Activated T-helper 9 cell treated with anti-CD3 and anti-CD28 coated beads, Interleukin-2, amount 50 U/mL, for 16 hours (primary cell): Measurements from ENCODE around the gene ZBED4.
"Not testable (repeated sequence)": the region's sequence is repeated elsewhere in the genome, so short reads cannot be mapped to it uniquely, and the experiment has no call there.

Experiments
- DNase-seq: peaks from one replicate; pipeline ENCODE4 v3.0.0-alpha.2; 2020; ENCODE audit warnings: low read depth

ZBED4 gene

DNA sequence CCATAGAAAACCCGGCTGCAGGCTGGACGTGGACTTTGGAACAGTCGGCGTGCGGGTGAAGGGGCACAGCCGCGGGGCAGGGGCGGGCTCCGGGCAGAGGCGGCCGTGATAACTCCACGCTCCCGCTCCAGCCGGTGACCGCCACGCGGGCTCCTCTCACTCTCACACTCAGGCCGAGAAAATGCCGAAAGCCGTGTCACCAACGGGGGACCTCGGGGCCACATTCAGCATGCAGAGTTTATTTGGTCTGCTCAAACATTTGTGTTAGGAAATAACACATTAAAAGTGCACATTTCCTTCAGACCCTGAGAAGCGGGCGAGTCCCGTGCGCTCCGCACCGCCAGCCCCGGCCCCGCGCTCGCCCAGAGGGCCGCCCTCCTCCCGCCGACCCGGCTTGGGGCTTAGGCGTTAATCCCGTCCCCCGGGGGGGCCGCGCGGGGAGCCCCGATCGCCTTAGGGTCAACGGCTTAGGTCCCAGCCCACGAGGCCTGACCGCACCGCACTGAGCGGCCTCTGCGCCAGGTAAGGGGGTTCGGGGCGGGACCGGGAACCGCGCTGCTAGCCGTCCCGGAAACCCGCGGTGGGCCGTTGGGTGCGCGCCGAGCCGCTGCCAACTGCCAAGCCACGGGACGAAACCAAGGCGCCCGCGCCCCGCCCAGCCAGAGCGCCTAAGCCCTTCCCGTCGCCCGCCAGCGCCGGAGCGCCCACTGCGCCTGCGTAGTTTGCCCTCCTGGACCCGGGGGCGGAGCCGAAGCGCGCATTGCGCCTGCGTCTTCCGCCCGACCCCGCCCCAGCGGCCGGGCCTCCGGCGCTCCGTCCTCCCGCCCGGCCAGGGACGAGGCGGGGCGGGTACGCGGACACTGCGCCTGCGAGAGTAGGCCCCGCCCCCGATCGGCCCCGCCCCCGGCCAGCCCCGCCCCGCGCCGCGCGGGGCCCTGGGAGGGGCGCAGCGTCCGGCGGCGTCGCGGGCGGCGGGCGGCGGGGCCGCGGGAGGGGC, at the start of gene ZBED4:
Gene ZBED4 (plus strand): TSS at position 947 of the 997 bp plus-strand sequence. CDS start 29,819 bp downstream, outside the sequence.
- peak; percentile 98 for DNase-seq

DNA sequence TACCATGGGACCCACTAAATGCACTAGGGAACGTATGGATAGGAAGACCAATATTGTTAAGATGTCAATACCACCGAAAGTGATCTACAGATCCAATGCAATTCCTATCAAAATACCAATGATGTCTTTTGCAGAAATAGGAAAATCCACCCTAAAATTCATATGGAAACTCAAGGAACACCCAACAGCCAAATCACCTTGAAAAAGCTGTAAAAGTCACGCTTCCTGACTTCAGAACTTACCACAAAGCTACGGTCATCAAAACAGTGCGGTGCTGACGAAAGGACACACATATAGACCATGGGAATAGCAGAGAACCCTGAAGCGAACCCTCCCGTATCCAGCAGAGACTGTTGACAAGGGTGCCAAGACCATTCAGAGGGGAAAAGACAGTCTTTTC, 46.5 kb upstream of the ZBED4 start:
- DNase-seq = no peak

DNA sequence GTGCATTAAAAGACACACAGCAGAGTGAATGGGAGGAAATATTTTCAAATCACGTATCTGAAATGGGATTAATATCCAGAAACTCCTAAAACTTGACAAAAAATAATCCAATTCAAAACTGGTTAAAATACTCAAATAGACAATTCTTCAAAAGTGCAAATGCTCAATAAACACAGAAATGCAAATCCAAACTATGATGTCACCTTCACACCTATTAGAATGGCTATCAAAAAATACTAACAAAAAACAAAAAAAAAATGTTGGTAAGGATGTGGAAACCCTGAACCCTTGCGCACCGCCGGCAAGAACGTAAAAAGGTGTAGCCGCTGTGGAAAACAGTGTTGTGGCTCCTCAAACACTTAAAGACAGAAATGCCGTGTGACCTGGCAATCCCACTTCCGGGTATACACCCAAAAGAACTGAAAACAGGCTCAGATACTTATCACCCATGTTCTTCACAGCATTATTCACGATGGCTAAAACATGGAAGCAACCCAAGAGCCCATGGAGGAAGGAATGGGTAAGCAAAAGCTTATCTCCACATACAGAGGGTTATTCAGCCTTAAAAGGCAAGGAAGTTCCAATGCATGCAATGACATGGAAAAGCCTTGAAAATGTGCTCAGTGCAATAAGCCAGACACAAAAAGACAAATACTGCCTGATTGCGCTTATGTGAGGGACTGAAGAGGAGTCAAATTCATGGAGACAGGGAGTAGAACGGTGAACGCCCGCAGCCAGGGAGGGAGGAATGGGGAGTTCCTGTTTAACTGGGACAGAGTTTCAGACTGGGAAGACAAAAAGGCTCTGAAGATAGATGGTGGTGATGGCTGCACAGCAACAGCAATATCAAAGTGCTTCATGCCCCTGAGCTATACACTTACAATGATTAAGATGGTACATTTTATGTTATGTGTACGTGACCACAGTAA, 45.6 kb upstream of the ZBED4 start:
- no peak for DNase-seq

- no peak for DNase-seq
These were observed 43.2 kb upstream of the ZBED4 start for GRCh38 chr22:49810363-49811019.

DNA sequence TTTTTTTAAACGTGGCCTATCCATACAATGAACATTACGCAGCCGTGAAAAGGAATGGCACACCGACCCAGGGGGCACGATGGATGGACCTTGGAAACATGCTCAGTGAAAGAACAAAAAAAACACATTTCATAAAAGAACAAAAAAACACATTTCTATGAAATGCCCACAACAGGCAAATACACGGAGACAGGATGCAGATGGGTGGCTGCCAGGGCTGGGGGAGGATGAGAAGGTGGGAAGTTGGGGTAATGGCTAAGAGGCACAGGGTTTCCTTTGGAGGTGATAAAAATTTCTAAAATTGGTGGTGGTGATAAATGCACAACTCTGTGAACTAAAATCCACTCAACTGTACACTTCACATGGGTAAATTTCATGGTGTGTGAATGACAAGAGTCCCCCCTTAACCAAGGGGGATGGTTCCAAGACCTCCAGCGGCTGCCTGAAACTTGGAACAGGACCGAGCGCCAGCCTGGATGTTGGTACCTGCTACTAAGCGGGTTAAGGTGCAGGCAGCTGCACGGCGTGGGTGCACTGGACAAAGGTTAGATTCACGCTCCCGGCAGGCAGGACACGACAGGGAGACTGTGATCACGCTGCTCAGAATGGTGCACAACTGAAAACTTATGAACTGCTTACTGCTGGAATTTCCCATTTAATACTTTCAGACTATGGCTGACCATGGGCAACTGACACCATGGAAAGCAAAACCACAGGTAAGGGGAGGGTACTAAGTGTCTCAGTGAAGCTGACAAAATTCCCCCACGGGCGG, 42.4 kb upstream of the ZBED4 start:
- no peak for DNase-seq

GRCh38 chr22:49812838-49813237, 40.8 kb upstream of the ZBED4 start:
- no peak for DNase-seq

DNA sequence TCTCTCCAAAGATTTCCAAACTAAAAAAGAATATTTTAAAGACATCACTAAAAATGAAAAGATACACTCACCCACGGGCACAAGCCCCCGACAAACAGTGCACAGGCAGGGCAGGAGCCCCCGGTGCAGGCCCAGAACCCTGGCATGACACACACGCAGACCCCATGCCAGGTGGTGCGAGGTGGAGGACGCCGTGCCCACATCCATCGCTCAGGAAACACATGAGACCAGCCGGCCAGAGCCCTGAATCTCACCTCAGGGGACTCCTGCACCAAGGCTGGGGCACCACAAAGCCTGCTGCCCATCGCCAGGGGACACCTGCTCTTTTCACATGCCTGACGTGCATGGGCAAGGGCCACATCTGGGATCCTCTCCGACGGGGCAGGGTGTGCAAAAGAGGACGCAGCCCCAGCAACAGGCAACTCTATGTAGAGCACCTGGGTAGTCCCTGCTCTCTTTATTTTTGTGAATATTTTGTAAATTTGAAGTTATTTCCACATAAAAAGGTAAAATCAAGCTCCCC, 39.4 kb upstream of the ZBED4 start:
- no peak for DNase-seq

GRCh38 chr22:49814856-49815255, 38.8 kb upstream of the ZBED4 start:
- DNase-seq = no peak

DNA sequence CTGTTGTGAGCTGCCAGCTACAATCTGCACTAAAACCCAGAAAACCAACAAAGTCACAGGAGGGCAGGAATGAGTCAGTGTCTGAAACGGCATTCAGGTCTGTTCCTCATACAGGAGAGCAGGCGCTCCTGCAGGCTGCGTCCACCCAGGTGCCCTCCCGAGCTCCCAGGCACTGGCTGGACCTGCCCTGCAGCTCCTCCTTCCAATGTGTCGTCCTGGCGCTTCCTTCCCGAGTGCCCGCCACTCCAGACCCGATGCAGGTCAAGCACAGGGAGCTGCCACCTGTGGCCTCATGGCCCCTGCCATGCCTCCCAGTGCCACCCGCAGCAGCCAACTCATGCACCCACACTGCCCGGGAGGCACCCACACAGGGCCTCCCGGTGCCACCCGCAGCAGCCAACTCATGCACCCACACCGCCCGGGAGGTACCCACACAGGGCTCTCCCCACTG, 38.0 kb upstream of the ZBED4 start:
- no peak for DNase-seq

DNA sequence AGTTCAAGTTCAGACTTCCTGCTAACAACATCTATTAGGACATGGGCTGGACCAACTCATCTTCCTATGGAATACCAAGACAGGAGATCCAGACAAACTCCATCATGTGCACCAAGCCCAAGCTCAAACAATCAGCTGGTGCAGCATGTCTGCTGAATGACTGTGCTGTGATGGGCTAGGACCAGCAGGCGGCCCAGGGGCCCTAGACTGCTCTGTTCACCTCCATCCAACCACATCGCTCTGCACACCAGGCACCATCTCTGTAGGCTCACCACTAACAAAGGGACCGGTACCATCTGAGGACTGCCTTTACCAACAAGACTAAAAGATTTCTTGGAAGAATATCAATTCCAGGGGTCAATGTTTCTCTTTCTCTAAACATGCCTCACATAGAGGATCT, 36.3 kb upstream of the ZBED4 start:
- no peak for DNase-seq

GRCh38 chr22:49820984-49821383, 32.7 kb upstream of the ZBED4 start:
- DNase-seq = no peak

DNA sequence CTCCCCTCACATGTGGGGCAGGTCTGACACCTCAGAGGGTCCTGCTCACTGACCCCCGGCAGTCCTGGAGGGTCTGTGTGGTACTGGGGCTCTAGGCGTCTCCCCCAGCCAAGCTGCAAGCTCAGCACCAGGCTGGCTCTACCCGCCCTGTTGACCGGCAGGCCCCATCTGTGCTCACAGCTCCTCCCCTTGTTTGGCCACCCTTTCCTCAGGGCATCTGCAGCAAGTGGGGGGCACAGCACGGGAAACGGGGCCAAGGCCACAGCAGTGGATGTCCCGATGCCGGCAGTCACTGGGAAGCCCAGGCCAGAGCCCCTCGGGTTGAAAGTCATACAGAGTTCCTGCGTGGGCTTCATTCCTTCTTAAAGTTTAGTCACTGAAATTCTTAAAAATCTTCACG, 31.9 kb upstream of the ZBED4 start:
- DNase-seq = not testable (repeated sequence)

DNA sequence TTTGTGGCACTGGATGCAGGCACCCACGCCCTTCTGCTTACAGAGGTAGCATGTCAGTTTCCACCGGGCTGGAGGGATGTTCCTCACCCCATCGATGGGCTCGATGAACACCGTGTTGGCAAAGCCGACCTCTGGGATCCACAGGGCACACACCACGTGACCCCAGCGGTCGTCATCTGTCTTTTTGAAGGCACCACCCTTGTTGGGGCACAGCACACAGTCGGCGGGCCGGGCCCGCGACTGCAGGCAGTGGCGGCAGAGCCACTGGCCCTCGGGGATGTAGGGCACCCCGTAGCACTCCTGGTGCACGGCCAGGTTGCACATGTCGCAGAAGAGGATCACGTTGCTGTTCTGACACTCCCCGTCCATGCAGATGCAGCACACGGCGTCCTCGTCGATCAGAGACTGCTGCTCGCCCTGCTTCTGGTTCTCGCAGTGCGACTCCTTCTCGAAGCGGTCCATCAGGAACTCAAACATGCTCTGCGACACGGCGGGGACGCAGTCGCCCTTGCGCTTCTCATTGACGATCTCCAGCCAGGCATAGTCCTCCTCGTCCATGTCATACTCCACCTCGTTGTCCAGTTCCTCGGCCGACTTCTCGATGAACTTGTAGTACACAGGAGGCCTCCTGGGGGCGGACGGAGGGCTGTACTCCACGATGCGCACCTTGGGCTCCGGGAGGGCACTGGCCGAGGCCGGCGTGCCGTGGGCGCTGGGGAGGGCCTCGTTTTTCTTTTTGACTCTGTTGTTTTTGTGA, 30.2 kb upstream of the ZBED4 start:
- DNase-seq = no peak

DNA sequence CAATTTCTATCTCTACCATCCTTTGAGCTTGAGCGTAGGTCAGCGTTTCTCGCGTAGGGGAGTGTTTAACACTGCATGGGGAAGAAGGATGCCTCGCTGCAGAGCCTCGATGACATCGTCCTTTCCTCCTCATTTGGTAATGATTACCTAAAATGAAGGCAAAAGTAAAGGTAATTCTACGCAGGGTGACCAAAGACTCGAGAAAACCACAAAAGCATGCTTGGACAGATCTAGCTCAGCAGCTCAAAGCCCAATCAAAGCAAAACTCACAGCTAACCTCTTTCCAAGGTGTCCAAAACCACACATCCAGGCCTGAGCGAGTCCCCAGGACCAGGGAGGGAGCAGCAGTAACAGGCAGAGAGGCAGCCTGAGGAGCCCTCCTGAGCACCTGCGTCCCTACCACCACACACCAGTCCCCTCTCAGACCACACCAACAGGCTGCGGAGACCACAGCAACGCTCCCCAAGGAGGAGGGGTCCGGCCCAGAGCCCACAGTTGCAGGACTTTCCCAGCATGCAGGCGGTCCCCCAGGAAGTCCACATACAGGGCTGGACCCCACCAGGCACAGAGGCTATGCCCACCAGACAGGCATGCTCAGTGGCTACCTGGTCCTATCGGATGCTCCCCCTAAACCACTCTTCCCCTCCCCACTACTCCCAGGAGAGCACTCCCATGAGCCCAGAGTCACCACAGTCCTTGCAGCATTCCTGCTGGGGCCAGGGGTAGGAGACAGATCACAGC, 29.3 kb upstream of the ZBED4 start:
- no peak for DNase-seq

- no peak for DNase-seq
These were observed 28.7 kb upstream of the ZBED4 start for GRCh38 chr22:49824936-49825335.

DNA sequence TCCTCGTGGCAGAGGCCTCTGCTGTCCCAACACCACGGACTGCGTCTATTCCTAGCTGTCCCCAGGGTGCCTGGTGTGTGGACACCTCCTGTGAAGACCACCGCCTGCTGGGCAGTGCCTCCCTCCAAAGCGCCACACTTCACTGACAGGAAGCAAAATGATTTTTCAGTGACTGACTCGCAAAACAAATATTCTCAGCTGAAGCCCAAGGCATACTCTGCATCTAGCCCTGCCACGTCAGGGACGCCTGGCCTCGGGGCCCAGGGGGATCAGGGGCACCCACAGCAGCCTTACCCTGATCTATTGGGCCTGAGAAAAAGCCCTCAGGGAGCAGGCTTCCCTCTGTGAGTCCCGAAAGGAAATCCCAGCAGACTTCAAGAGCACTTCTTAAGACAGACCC, 28.2 kb upstream of the ZBED4 start:
- DNase-seq = no peak

- peak; percentile 47 for DNase-seq
These were observed 27.6 kb upstream of the ZBED4 start for GRCh38 chr22:49825944-49826602.

GRCh38 chr22:49826603-49827270, 26.9 kb upstream of the ZBED4 start:
- DNase-seq = no peak
